ENCODE data around the gene PJA1. TPM values are rescaled to one million over a fixed set of nuclear protein-coding genes. Genes with fewer than 3 reads are reported as not detected.

Gene PJA1
- total and polyA plus RNA-seq, 8 donors: 20.7 to 111 (median 92.0) TPM

DNA sequence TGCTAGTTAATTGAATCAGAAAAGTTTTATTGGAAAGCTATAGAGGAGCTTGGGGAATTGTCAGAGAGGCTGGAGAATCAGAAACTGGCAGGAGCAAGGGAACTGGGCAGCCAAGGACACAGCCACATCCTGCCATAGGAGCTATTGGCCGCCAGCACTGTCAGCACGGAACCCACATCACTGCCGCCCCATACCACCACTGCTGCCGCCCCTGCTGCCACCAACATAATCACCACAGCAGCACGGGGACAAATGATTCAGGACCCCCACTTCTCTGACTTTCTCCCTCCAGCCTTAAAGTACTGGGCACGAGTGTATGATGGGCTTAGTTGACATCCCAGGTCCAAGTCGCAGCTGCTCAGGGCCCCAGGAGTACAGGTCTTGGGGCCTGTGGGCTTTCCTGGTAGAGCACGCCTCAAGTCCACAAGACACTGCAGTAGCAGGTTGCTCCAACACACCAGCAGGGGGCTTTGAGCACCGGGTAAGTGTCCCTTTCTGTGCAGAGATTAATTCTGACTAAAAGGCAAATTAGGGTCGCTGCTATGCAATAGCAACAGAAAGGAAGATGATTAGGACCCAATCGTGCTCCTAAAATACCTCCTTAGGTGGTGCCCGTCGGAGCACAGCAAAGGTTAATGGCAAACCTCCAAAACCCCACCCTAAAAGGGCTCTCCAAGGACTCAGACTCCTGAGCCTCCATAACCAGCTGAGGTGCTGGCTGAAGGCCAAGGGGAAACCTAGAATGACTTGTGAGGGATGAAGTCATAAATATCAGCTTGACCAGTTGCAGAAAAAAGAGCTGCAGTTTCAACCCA is 6.9 kb downstream of the PJA1 start:
- TF ChIP-seq, protein P1, sequence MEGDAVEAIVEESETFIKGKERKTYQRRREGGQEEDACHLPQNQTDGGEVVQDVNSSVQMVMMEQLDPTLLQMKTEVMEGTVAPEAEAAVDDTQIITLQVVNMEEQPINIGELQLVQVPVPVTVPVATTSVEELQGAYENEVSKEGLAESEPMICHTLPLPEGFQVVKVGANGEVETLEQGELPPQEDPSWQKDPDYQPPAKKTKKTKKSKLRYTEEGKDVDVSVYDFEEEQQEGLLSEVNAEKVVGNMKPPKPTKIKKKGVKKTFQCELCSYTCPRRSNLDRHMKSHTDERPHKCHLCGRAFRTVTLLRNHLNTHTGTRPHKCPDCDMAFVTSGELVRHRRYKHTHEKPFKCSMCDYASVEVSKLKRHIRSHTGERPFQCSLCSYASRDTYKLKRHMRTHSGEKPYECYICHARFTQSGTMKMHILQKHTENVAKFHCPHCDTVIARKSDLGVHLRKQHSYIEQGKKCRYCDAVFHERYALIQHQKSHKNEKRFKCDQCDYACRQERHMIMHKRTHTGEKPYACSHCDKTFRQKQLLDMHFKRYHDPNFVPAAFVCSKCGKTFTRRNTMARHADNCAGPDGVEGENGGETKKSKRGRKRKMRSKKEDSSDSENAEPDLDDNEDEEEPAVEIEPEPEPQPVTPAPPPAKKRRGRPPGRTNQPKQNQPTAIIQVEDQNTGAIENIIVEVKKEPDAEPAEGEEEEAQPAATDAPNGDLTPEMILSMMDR (IDR thresholded peaks at IDR 0.05): peak; percentile 21 to 33
- ATAC-seq (peak; percentile 52), DNase-seq (peak in 1 of 4 donors; percentile 70)
- H3K27ac ChIP-seq: no peak overlapping the region
- H3K36me3 ChIP-seq: peaks cover 0 to 10% of the 10 kb centered on the region in 2 donors
- no peaks in the 10 kb centered on the region for H3K4me1 ChIP-seq
- no peaks in the 10 kb centered on the region for H3K27me3 ChIP-seq
- no peaks in the 10 kb centered on the region for H3K9me3 ChIP-seq
- intact Hi-C loops (cut with DNase I): no loop called here
- no peak overlapping the region for H3K4me3 ChIP-seq

DNA sequence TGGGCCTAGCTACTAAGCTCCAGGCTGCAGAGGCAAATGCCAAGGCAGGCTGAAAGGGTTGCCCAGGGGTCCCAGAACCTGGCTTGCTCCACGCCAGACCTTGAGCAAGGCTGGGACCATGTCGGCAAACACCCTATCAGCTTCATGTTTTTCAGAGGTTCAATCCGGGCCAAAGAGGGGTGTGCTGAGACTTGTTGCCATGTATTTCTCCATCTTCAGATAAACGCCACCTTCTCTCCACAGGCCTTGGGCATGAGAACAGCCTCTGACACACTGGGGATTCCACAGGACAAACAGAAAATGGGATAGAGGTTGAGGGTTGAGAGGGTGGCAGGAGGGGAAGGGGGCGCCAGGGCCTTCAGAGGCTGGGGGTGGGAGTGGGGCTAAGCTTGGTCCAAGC is 8.6 kb downstream of the PJA1 start:
- Histone ChIP-seq H3K9me3 (no peaks in the 10 kb centered on the region), H3K36me3 (peaks cover 0 to 3% of the 10 kb centered on the region in 2 donors), H3K4me1 (no peaks in the 10 kb centered on the region), H3K27me3 (peaks cover 0 to 4% of the 10 kb centered on the region in 2 donors), H3K27ac (no peak overlapping the region), H3K4me3 (no peak overlapping the region)
- ATAC-seq: no peak
- intact Hi-C loops (cut with DNase I): no loop called here
- TF ChIP-seq, protein P1 (IDR thresholded peaks at IDR 0.05): no peak
- no peak for DNase-seq

- H3K27ac ChIP-seq: no peak overlapping the region
- H3K4me1 ChIP-seq: no peaks in the 10 kb centered on the region
- no peaks in the 10 kb centered on the region for H3K9me3 ChIP-seq
- TF ChIP-seq, protein P1 (IDR thresholded peaks at IDR 0.05): no peak
- H3K27me3 ChIP-seq: peaks cover 0 to 4% of the 10 kb centered on the region in 2 donors
- H3K36me3 ChIP-seq: no peaks in the 10 kb centered on the region
- ATAC-seq: no peak
- intact Hi-C loops (cut with DNase I): no loop called here
- no peak overlapping the region for H3K4me3 ChIP-seq
- DNase-seq: no peak
Observed at GRCh38 chrX:69155786-69156520, 9.3 kb downstream of the PJA1 start.

DNA sequence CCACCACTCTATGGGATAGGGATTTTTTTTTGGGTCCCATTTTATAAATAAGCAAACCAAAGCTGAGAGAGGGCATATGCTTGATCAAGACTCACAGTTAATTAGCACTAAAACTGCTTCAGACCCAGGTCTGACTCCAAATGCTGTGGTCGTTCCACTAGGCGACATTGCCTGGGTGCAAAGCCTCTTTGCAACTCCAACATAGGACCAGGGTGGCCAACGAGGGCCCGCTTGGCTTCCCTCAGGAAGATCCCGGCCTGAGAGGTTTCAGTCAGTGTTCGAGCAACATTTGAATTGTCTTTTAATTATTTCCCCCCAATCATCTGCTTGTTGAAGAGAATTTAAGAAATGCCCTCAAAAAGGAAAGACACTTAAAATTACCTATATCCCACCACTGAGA is 11.2 kb downstream of the PJA1 start:
- ATAC-seq (no peak), DNase-seq (no peak)
- Histone ChIP-seq H3K27ac (no peak overlapping the region), H3K9me3 (no peaks in the 10 kb centered on the region), H3K27me3 (peaks cover 0 to 4% of the 10 kb centered on the region in 2 donors), H3K36me3 (no peaks in the 10 kb centered on the region), H3K4me3 (no peak overlapping the region), H3K4me1 (no peaks in the 10 kb centered on the region)
- intact Hi-C loops (cut with DNase I): no loop called here
- TF ChIP-seq, protein P1 (IDR thresholded peaks at IDR 0.05): no peak

DNA sequence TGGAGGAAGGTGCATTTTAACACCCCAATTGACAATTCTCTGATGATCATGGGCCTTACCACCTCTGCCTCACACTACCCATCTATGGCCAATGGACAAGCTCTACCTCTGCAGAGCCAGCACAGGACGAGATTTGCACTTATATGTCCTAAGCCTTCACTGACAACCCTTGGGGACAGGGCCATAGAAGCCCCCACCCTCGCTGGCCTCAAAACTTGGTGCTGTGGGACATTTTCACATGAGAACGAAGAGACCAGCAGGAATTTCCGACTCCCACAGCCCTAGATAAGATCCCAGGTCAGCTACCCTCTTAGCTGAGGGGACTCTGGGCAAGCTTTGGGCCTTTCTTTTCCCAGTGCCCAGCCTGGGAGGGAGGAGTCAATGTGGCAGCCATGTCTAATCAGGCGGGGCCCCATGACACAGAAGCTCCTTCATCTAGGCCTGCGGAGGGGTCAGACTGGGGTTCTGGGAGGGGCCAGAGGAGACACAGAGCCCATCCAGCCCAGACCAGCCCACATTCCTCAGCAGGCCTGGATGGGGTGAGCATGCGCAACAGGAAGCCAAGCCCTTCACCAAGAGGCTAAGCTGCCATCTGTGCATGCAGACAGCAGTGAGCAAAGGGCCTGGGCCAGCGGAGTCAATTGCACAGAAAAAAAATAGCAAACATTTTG is 12.1 kb downstream of the PJA1 start:
- TF ChIP-seq, protein P1 (IDR thresholded peaks at IDR 0.05): no peak
- H3K27ac ChIP-seq: no peak overlapping the region

More for the DNA sequence above, 12.1 kb downstream of the PJA1 start:
- H3K9me3 ChIP-seq: no peaks in the 10 kb centered on the region
- DNase-seq (peak in 2 of 4 donors; percentile 71 to 93), ATAC-seq (peak; percentile 58)
- no peaks in the 10 kb centered on the region for H3K4me1 ChIP-seq
- intact Hi-C loops (cut with DNase I): no loop called here
- H3K27me3 ChIP-seq: peaks cover 0 to 4% of the 10 kb centered on the region in 2 donors
- H3K36me3 ChIP-seq: no peaks in the 10 kb centered on the region
- H3K4me3 ChIP-seq: no peak overlapping the region

All from left lung (tissue), 10 donors.